Parathyroid adenoma (tissue), 2 donors: Measurements from ENCODE around the gene FRZB.

Experiments used
- H2AFZ ChIP-seq: fragments of 300-600 bp; sonication (generic); one replicate; pipeline ENCODE4 v1.7.0; 2017; ENCODE audit warnings: antibody characterized with exemption, mild to moderate bottlenecking
- H3K27ac ChIP-seq: fragments of 300-600 bp; sonication (generic); one replicate; pipeline ENCODE4 v1.7.0; 2017
- H3K27me3 ChIP-seq: fragments of 300-600 bp; sonication (generic); one replicate; pipeline ENCODE4 v1.7.0; 2017; ENCODE audit warnings: low read length; ENCODE audit not compliant: control insufficient read depth, insufficient read depth
- H3K36me3 ChIP-seq: fragments of 300-600 bp; sonication (generic); one replicate; pipeline ENCODE4 v1.7.0; 2017; ENCODE audit warnings: low read length; ENCODE audit not compliant: control insufficient read depth, insufficient read depth
- H3K4me1 ChIP-seq: fragments of 300-600 bp; sonication (generic); one replicate; pipeline ENCODE4 v1.7.0; 2017; ENCODE audit warnings: control low read depth
- H3K4me2 ChIP-seq: fragments of 300-600 bp; sonication (generic); one replicate; pipeline ENCODE4 v1.7.0; 2017; ENCODE audit warnings: low read length
- H3K4me3 ChIP-seq: fragments of 300-600 bp; sonication (generic); one replicate; pipeline ENCODE4 v1.7.0; 2017; ENCODE audit warnings: low read depth, low read length
- H3K79me2 ChIP-seq: fragments of 300-600 bp; sonication (generic); one replicate; pipeline ENCODE4 v1.7.0; 2017; ENCODE audit warnings: control low read depth
- H3K9ac ChIP-seq: fragments of 300-600 bp; sonication (generic); one replicate; pipeline ENCODE4 v1.7.0; 2017; ENCODE audit warnings: mild to moderate bottlenecking
- H3K9me3 ChIP-seq: fragments of 300-600 bp; sonication (generic); one replicate; pipeline ENCODE4 v1.7.0; 2017; ENCODE audit warnings: low read length; ENCODE audit not compliant: control insufficient read depth
- CTCF ChIP-seq: fragments of 300-600 bp; sonication (generic); IDR thresholded peaks from one replicate; pipeline ENCODE4 v1.7.0; 2017; ENCODE audit warnings: antibody characterized with exemption, mild to moderate bottlenecking
- donor health status: primary hyperparathyroidism.

Gene FRZB

GRCh38 chr2:182906454-182906853 lies 40.0 kb upstream of the FRZB start:
- Histone ChIP-seq H3K4me3 (no peak overlapping the region), H3K27ac (no peak overlapping the region), H3K9me3 (no peaks in the 10 kb centered on the region), H3K79me2 (no peaks in the 10 kb centered on the region), H3K4me2 (no peak overlapping the region), H3K4me1 (no peaks in the 10 kb centered on the region), H3K9ac (no peak overlapping the region), H3K36me3 (no peaks in the 10 kb centered on the region), H2AFZ (no peak overlapping the region), H3K27me3 (no peaks in the 10 kb centered on the region)
- TF ChIP-seq CTCF = no peak

GRCh38 chr2:182904844-182905243 lies 38.4 kb upstream of the FRZB start:
- no peak for TF ChIP-seq CTCF

GRCh38 chr2:182903566-182903965 lies 37.1 kb upstream of the FRZB start:
- H3K27me3 ChIP-seq = no peaks in the 10 kb centered on the region
- TF ChIP-seq CTCF = no peak
- no peak overlapping the region for H3K27ac ChIP-seq
- H2AFZ ChIP-seq = no peak overlapping the region
- H3K4me3 ChIP-seq = no peak overlapping the region
- no peaks in the 10 kb centered on the region for H3K4me1 ChIP-seq
- H3K36me3 ChIP-seq = no peaks in the 10 kb centered on the region
- no peaks in the 10 kb centered on the region for H3K9me3 ChIP-seq
- no peak overlapping the region for H3K4me2 ChIP-seq
- H3K9ac ChIP-seq = no peak overlapping the region
- H3K79me2 ChIP-seq = no peaks in the 10 kb centered on the region

More at GRCh38 chr2:182904844-182905243, 38.4 kb upstream of the FRZB start:
- Histone ChIP-seq H2AFZ (no peak overlapping the region), H3K27ac (no peak overlapping the region), H3K4me3 (no peak overlapping the region), H3K79me2 (no peaks in the 10 kb centered on the region), H3K4me2 (no peak overlapping the region), H3K9me3 (no peaks in the 10 kb centered on the region), H3K9ac (no peak overlapping the region), H3K4me1 (no peaks in the 10 kb centered on the region), H3K27me3 (no peaks in the 10 kb centered on the region), H3K36me3 (no peaks in the 10 kb centered on the region)

GRCh38 chr2:182901748-182902147 lies 35.3 kb upstream of the FRZB start:
- Histone ChIP-seq H3K36me3 (no peaks in the 10 kb centered on the region), H2AFZ (no peak overlapping the region), H3K27ac (no peak overlapping the region), H3K4me2 (no peak overlapping the region), H3K9me3 (no peaks in the 10 kb centered on the region), H3K79me2 (no peaks in the 10 kb centered on the region), H3K27me3 (no peaks in the 10 kb centered on the region), H3K9ac (no peak overlapping the region), H3K4me1 (no peaks in the 10 kb centered on the region), H3K4me3 (no peak overlapping the region)
- no peak for TF ChIP-seq CTCF

- Histone ChIP-seq H3K36me3 (no peaks in the 10 kb centered on the region), H3K4me2 (no peak overlapping the region), H3K4me1 (no peaks in the 10 kb centered on the region), H3K27me3 (no peaks in the 10 kb centered on the region), H3K79me2 (no peaks in the 10 kb centered on the region), H3K4me3 (no peak overlapping the region), H2AFZ (no peak overlapping the region), H3K9ac (no peak overlapping the region), H3K27ac (no peak overlapping the region), H3K9me3 (no peaks in the 10 kb centered on the region)
- no peak for TF ChIP-seq CTCF
These were observed 32.3 kb upstream of the FRZB start for GRCh38 chr2:182898718-182899117.
